ENCODE data around the gene ADAMTSL2.

The ADAMTSL2 gene

DNA sequence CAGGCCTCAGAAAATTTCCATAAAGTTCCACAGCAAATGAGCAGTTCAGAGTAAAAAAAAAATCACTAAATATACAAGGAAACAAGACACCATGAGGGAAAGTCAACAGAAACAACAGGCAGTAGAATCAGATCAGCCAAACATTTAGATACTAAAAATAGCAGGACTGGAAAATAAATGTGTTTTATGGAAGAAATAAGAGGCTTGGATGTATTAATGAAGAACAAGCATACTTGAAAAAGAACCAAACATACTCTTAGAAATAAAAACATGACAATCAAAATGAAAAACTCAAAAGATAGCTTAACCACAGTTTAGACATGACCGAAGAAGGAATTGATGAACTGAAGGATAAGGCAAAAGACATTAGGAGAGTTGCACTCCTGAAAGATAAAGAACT lies 32.4 kb upstream of the ADAMTSL2 start:
- no peak for DNase-seq

DNA sequence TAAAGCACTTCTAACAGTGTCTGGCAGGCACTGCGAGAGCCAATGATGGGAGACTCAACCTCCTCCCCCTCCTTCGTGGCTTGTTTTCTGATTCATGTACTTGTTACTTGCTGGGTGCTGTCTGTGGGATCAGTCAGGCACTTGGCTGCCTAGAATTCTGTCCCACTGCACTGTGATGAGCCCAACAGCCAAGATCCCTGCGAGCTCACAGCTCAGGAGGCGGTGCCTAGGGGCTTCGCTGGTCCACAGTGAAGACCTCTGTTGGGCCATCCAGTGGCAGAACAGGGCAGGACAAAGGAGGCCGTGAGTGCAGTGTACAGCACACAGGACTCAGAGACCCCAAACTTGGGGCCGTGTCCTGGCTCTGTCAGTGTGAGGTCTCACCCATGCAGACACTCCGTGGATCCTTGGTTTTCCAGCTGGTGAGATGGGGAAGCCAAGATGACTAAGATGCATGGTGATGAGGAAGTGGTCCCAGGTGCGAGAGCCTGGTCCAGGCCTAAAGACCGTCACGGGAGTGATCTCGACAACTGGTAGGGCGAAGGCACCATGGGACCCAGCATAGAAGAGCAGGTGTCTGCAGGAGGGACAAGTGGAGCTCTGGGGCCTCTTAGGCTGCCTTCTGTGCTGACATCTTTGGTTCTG lies 29.2 kb upstream of the ADAMTSL2 start:
- DNase-seq = no peak

DNA sequence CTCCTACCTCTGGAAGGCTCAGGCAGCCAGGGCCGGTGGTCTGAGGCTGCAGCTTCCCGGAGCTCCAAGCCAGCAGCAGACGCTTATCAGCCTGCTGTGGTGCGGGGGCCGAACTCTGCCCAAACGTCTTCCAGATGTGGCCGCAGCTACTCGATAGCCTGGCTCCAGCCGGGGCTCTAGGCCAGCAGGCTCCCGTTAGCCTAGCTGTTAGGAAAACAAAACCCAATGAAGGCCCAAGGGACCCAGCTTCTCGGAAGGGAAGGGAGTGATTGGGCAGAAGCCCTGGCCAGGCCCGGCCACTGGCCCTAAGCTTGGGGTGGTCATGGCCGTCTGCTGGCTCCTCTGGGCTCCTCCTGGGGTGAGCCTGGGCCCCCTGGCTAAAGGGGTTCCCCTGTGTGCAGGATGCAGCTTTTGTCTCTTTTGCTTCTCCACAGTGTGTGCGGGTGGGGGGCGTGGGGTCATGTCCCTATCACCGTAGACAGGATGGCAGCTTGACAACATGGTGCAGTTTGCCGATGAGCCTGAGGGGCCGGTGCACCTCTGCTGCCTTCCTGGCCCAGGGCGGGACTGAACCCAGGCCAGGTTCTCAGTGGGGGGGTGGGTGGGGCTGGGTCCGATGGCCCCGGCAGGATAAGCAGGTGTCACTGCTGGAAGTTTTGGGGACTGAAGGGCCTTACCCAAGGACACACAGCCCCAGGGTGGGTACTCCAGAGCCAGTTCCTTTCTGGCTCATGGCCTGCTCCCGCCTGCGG lies 28.4 kb upstream of the ADAMTSL2 start:
- DNase-seq = no peak

DNA sequence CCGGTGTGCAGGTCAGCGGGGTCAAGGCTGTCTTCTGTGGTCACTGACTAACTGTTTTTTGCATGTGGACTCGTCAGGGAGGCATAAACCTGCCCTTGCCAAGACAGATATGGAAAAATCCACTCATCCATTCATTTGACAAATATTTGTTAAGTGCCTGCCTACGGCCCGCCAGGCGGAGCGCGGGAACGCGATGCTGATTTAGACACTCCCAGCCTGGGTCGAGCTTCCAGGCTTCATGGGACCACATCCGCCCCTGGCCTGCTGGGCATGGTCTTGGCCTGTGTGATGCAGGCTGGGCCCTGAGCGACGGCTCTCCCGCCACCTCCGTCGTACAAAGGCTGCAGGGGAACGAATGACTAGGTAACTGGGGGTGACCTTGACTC lies 27.9 kb upstream of the ADAMTSL2 start:
- DNase-seq = no peak

DNA sequence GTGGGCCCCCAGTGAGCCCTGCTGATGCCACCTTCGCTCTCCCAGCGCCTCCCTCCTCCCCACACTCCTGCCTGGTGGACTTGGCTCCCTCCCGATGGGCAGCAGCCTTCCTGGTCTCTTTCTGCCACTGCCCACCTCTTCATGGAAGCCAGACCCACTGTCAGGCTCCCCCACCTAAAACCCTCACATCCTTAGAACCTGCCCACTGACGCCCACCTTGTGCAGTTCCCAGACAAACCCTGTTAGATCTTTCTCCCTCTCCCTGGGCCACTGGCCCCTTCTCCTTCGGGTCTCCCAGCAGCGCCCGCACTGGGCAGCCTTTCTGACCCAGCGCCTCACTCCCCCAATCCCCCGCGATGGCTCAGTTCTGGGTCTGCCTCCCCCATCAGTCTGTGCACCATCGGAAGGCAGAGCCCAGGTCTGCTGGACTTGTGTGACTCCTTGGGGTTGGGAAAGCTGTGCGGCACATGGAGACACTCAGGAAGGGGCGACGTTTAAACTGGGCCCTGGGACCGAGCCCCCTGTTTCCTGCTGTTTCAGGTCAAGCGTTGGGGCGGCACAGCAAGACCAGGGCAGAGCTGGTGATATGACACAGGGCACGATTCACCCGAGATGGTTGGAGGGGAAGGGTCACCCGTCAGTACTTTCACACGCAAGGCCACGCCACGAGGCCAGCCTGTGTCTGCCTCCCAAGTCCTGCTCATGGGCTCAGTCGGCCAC lies 27.1 kb upstream of the ADAMTSL2 start:
- DNase-seq = no peak

DNA sequence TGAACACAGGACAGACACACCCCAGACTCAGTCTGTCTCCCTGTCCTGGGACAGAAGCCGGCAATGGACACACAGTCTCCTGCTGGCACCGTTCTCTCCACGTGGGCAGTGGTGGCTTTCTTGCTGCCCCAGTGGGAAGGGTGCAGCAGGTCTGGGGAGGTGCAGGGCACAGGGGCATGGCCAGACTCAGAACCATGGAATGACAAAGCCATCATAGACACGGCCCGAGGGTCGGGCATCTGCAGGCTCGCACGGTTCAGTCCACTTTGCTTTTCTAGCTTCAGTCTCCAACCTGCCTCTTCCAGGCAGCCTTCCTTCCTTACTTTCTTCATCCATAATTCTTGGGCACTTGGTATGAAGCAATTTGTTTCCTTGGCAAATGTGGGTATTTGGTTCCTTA lies 26.5 kb upstream of the ADAMTSL2 start:
- no peak for DNase-seq

DNA sequence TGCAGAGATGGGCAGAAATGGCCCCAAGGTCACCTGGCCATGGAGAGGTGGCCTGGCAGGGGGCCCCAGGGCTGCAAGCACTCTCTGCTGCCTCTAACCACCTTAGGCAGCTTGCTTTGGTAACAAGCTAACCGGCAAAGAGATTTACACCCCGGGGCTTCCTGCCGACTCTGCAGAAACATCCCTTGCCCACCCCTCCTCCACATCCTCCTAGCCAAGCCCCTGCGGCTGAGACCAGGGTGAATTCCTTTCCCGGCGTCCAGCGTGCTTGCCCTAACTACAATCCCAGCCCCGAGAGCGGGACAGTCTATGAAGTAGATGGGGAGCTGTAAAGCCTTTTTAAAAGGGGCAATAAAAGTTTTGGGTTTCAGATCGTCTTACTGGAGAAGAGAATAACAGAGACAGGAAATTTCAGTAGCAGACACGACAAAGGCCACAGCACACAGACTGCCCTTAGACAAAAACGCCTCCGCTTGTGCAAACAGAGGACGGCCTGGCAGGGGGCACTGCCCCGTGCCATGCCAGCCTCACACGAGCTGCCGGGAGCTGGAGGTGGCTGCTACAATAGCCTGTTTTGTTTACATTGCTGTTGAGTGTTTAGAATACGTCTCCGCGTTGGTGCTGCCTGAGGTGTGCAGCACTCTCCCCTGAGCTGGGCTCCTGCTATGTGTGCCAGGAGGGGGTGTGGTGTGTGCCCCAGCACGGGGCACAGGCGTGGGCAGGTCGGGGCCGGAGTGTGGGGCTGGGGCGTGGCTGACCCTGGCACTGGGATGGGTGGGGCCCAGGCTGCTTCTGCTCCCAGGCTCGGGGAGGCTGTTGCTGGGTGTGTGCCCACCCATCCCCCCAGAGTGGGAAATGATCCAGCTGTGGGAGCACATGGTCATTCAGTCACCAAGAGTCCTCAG lies 25.1 kb upstream of the ADAMTSL2 start:
- DNase-seq = peak; percentile 93

DNA sequence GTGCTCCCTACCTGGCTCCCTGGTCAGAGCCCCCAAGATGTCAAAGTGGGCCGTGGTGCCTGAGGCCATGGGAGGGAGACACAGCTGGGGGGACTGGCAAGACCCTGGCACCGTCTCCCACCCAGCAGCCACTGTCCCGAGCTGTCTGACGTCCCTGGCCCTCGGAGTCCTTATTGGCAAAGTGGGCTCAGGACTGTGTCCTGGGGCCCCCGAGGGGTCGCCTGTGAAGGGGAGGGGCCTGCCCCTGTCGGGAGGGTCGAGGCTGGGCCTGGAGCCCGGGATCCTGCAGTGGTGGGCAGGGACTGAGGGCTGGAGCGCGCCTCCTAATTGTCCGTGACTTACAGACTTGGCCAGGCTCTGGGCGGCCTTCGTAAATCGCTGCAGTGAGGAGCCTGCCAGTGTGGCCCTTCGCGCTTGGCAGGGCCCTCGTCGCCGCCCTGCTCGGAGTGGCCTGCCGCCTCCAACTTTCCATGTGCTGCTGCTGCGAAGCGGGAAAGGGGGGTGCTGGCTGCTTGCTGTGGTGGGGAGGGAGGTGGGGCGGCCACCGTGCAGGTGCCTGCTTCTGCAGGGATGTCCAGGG lies 23.5 kb upstream of the ADAMTSL2 start:
- no peak for DNase-seq

DNA sequence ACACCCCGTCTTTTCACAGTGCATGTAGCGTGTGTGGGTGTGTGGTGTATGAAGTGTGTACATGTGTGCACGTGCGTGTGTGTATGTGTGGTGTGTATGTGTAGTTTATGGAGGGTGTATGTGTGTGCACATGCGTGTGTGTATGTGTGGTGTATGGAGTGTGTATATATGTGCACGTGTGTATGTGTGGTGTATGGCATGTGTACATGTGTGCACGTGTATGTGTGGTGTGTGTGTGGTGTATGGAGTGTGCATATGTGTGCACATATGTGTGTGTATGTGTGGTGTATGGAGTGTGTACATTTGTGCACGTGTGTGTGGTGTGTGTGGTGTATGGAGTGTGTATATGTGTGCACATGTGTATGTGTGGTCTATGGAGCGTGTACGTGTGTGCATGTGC lies 22.9 kb upstream of the ADAMTSL2 start:
- DNase-seq = no peak

DNA sequence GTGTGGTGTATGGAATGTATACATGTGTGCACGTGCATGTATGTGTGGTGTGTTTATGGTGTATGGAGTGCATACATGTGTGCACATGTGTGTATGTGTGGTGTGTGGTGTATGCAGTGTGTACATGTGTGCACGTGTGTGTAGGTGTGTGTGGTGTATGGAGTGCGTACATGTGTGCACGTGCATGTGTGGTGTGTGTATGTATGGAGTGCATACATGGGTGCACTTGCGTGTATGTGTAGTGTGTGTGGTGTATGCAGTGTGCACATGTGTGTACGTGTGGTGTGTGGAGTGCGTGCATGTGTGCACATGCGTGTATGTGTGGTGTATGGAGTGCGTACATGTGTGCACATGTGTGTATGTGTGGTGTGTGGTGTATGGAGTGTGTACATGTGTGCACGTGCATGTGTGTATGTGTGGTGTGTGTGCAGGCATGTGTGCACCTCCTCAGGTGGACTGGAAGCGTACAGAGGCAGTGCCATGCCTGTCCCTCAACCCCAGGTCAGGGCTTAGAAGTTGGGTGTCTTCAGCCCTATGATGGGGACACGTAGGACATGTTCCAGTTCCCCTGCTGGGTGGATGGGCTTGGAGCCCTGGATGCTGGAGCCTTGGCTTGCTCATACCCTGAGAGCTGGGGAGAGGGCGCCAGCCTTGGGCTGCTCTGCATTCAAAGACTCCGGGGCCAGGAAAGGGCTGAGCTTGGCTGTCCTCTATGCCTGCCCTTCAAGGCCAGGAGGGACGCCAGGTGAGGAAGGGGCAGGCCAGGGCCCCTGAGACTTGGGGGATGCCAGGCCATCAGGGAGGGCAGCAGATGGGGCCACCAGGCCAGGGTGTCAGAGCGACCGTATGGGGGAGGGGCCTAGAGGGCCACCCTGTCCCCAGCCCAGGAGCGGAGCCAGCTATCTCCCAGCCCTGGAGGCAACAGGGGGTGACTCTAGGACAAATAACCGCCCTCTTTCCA lies 22.0 kb upstream of the ADAMTSL2 start:
- no peak for DNase-seq

DNA sequence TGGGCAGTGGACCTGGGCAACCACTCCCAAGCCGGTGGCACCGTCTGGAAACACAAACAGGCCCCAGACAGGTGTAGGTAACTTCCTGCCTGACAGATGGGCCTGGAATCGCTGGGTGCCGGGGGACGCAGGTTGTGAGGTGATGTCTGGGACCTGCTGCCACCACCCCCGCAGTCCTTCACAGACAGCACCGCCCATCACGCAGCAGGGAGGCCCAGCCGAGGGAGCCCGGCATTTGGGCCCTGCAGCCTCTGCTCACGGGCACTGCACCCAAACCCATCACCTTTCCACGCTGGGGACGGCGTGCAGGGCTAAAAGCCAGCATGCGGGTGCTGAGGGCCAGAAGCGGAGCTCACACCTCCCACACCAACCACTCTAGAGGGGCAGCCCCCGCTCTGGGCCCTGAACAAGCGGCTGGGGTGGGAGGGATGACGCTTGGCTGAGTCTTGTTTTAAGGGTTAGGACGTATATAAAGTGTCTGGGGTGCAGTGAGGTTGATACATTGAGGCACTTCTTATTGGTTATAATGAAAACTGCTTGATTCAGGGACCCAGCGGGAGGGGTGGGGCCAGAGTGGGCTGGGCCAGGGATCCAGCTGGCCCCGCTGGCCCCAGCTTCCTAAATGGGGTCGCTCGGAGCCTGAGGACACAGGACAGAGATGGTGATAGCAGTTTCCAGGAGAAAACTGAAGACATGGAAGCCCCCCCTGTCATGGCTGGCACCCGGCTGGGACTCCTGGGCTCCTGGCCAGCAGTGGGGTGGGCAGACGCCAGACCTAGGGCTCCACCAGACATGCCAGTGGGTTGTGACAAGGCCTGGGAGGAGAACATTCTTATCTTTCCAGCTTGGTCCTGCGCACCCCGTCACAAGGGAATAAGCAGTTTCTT lies 21.0 kb upstream of the ADAMTSL2 start:
- DNase-seq = peak; percentile 82

DNA sequence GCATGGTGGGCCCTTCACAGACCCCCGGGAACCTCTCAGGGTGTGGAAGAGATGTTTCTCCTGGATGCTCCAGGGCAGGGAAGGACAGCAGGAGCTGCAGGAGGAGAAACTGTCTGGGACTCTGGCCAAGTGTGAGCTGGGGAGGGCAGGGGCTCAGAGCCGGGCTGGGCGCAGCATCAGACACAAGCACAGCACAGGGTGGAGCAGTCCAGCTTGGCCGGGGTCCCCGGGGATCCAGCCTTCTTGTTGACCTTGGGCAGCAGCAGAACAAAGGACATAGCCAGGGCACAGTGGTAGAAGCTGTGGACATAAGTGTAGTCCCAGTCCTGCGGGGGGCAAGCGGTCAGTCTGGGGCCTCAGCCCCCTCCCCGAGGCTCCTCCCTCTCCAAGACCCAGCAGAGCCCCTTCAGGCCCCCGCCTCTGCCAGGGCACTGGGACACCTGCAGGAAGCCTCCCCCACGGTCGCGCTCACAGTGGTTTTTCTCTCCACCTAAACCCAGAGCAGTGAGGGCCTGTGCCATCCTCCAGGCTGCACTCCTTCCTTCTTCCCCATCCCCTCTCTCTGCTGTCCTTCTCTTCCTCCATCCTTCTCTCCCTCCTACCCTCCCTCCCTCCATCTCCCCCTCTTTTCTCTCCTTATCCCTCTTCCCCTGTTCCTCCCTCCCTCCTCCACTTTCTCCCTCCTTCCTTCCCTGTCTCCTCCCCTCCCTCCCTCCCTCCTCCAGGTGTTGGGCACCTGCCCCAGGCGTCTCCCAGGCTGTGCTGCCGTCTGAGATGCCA lies 19.9 kb upstream of the ADAMTSL2 start:
- peak; percentile 90 for DNase-seq

DNA sequence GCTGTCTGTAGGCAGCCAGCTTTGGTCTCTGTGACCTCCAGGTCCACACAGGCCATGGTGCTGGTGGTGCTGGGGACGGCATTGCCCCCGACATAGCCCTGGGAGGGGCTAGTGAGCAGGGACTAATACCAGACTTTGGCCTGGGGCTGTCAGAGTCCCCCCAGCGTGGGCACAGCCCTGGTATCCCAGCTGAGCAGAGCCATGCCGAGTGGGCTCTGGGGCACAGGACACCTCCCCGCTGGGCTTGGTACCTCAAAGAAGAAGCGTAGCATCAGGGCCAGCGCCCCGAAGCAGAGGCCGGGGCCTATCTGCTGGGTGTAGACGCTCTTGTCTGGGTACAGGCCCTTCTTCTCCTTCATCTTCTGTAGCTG lies 19.3 kb upstream of the ADAMTSL2 start:
- DNase-seq = no peak

DNA sequence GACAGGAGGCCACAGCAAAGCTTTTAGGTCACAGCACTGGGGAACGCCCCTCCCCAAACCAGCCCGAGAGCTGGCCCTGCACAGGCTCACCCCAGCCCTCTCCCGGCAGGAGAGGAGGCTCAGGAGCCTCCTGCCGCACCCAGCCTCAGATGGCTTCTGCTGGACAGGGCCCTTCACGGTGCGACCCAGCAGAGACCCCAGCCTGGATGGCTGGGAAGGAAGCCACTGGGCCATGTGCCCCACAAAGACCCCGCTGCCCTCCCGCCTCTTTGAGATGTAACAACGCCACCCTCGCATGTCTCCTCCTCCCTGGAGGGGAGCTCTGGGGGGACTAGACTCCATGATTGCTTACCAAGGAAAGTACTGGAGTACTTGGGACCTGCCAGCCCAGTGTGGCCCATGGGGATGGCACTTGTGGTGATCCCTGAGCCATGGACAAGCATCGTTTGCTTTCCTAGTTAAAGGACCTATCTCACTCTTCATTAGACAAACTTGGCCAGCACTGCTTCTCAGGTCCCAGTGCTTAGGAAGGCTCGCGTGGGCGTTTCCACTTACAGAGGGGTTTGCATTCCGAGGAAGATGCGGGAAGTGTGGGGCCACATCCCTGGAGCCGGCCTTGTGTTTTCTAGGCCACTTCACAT lies 18.8 kb upstream of the ADAMTSL2 start:
- no peak for DNase-seq

DNA sequence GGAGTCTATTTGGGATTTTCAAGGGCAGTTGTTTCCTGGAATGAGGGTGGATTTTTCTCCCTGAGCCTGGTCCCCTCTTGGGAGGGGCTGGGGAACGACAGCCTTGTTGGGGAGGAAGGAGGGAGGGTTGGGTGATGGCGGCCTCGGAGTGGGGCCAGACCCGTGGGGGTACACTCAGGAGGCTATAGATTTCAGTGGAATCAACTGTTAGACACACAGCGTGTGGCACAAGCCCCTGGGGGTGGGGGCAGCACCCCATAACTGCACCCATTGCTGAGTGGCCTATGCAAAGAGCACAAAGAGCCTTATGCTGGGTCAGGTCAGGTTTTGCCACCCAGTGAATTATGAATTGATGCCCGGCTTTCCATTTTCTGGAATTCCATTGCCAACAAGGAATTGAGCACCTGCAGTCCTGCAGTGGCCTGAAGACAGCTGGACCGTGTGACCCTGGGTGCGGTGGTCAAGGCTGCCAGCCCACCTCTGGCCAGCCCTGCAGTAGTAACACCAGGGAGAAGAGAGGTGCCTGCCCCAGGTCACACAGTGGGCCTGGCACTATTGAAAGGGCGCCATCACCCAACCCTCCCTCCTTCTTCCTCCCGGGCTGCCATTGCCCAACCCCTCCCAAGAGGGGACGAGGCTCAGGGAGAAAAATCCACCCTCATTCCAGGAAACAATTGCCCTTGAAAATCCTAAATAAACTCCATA lies 18.1 kb upstream of the ADAMTSL2 start:
- no peak for DNase-seq

DNA sequence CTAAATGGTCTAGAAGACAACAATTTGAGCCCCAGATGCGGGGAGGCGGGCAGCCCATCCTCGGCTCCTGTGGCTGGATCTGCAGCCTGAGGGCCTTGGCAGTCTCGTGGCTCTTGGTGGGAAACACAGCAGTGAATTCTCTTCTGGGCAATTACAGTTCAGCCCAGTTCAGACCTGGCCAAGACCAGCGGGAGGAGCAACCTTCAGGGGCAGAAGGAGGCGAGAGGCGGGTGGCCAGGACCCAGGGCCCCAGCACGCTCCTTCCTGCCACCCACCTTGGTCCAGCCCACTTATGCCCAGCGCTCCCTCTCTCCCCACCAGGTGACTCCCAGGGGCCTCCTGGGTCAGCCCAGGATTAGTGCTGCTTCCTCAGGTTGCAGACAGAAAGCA lies 17.5 kb upstream of the ADAMTSL2 start:
- no peak for DNase-seq

DNA sequence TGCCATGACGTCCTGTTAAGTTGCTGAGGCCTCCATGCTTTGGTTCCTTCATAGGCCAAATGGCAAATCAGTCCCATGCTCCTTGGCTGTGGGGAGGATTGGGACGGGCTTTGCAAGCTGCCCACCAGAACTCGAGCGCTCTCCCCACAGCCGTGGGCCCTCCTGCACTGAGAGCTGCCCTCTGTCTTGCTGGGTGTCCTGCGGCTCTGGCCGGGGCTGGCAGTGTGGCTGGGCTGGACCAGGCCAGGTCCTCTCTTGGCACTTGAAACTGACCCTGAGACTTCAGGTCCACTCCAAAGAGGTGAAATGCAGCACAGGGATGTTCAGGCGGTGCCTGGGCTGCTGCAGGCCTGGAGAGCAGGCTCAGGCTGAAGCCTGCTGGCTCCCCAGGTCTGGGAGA lies 16.8 kb upstream of the ADAMTSL2 start:
- no peak for DNase-seq

DNA sequence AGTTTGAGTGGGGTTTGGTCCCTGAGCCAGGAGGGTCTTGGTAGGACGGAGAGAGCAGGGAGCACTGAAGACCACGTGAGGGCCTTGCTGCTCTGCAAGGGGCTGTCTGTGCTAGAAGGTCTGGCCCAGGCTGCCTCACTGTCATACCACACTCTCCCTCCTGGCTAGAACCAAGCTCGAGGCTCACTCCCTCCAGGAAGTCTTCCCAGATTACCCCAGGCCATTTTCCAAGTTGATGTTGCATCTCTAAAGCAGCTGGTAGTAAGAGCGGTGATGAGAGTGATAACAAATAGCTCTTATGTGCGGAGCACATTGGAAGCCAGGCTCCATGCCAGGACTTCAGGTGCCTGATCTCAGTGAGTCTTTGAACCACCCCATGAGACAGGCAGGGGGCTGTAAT lies 16.3 kb upstream of the ADAMTSL2 start:
- DNase-seq = peak; percentile 56
